Pulmonary artery endothelial cell (primary cell): ENCODE results near the gene BSDC1. TPM values are rescaled to one million over a fixed set of nuclear protein-coding genes. Genes with fewer than 3 reads are reported as not detected.

Source experiments
- total RNA-seq: library from RNA; depleted of rRNA; stranded (reverse); fragments of >200 nt; gene quantifications from 2 replicates; pipeline ENCODE4 v1.2.3, GENCODE V29; 2014

BSDC1 gene
- total RNA-seq, 1 donor from 2014 or later: 41.3 TPM

Other genes starting within 250 kb of the BSDC1 start
- 80.0 and 100 TPM in 2 replicates for gene TXLNA, start 214.8 kb downstream of the BSDC1 start, total RNA-seq
- gene CCDC28B, start 193.8 kb downstream of the BSDC1 start, total RNA-seq: 15.3 and 21.6 TPM in 2 replicates
- 1.2 and 2.4 TPM in 2 replicates for gene IQCC, start 188.8 kb downstream of the BSDC1 start, total RNA-seq
- gene DCDC2B, start 185.4 kb downstream of the BSDC1 start, total RNA-seq: not detected in 2 replicates
- gene TMEM234, start 172.1 kb downstream of the BSDC1 start, total RNA-seq: 12.8 and 14.2 TPM in 2 replicates
- gene EIF3I, start 172.0 kb downstream of the BSDC1 start, total RNA-seq: 361 and 372 TPM in 2 replicates
- gene FAM167B, start 147.2 kb downstream of the BSDC1 start, total RNA-seq: 1.6 and 5.5 TPM in 2 replicates
- 0.11 and 0.26 TPM in 2 replicates for gene LCK, start 143.2 kb downstream of the BSDC1 start, total RNA-seq
- gene HDAC1, start 102.4 kb downstream of the BSDC1 start, total RNA-seq: 108 and 140 TPM in 2 replicates
- 104 and 105 TPM in 2 replicates for gene MARCKSL1, start 58.2 kb downstream of the BSDC1 start, total RNA-seq
- 0.53 and 0.60 TPM in 2 replicates for gene FAM229A, start 32.0 kb downstream of the BSDC1 start, total RNA-seq
- 0.20 TPM in 1 of 2 replicates, not detected in the other for gene TSSK3, start 31.9 kb downstream of the BSDC1 start, total RNA-seq
- gene ZBTB8B, start 70.6 kb upstream of the BSDC1 start, total RNA-seq: under 0.01 and 0.07 TPM in 2 replicates
- 6.9 and 10.4 TPM in 2 replicates for gene ZBTB8A, start 145.0 kb upstream of the BSDC1 start, total RNA-seq